ENCODE results near the gene ARPIN.
"Not testable (repeated sequence)": the region's sequence is repeated elsewhere in the genome, so short reads cannot be mapped to it uniquely, and the experiment has no call there.

The ARPIN gene

GRCh38 chr15:89909611-89910010, 3.1 kb downstream of the ARPIN start:
- no peak for DNase-seq

- no peak for DNase-seq
Observed at GRCh38 chr15:89908226-89908625, 4.5 kb downstream of the ARPIN start.

- no peak for DNase-seq
Observed at GRCh38 chr15:89907289-89907688, 5.5 kb downstream of the ARPIN start.

GRCh38 chr15:89905846-89906378, 6.8 kb downstream of the ARPIN start:
- DNase-seq: no peak

- no peak for DNase-seq
Observed at GRCh38 chr15:89904519-89904918, 8.2 kb downstream of the ARPIN start.

- DNase-seq: no peak
Observed at GRCh38 chr15:89903858-89904130, 9.0 kb downstream of the ARPIN start.

GRCh38 chr15:89903015-89903857, 9.5 kb downstream of the ARPIN start:
- DNase-seq: no peak

- no peak for DNase-seq
Observed at GRCh38 chr15:89900849-89901248, 11.9 kb downstream of the ARPIN start.

GRCh38 chr15:89899951-89900567, 12.7 kb downstream of the ARPIN start:
- DNase-seq: no peak

- DNase-seq: no peak
Observed at GRCh38 chr15:89899295-89899945, 13.3 kb downstream of the ARPIN start.

GRCh38 chr15:89898614-89899294, 14.0 kb downstream of the ARPIN start:
- peak; percentile 59 for DNase-seq

- DNase-seq: no peak
Observed at GRCh38 chr15:89898146-89898545, 14.6 kb downstream of the ARPIN start.

- DNase-seq: peak; percentile 90
Observed at GRCh38 chr15:89893696-89894447, 18.9 kb downstream of the ARPIN start, which contains the start of gene AP3S2. Gene AP3S2, minus strand, starts transcription at chr15:89893994. Its CDS starts 45 bp downstream, at chr15:89893949.

GRCh38 chr15:89893027-89893426, 19.7 kb downstream of the ARPIN start:
- DNase-seq: no peak

GRCh38 chr15:89888214-89888804, 24.4 kb downstream of the ARPIN start:
- DNase-seq: no peak

GRCh38 chr15:89885611-89886010, 27.1 kb downstream of the ARPIN start:
- no peak for DNase-seq

- DNase-seq: not testable (repeated sequence)
Observed at GRCh38 chr15:89885179-89885578, 27.6 kb downstream of the ARPIN start.

GRCh38 chr15:89883518-89883917, 29.2 kb downstream of the ARPIN start:
- no peak for DNase-seq

- DNase-seq: no peak
Observed at GRCh38 chr15:89880727-89881126, 32.0 kb downstream of the ARPIN start.

GRCh38 chr15:89878323-89878722, 34.4 kb downstream of the ARPIN start:
- no peak for DNase-seq

GRCh38 chr15:89877083-89877425, 35.7 kb downstream of the ARPIN start:
- DNase-seq: no peak
